Ovary (tissue), 9 donors: Measurements from ENCODE around the gene LAMA2. TPM values are rescaled to one million over a fixed set of nuclear protein-coding genes. Genes with fewer than 3 reads are reported as not detected.

Source experiments
- DNase-seq, 5 donors: peaks; one replicate each; pipeline ENCODE4 v3.0.0-alpha.2; 2019 to 2020
- H3K27ac ChIP-seq, 2 donors: fragments of 200-600 bp; one replicate each; pipeline versions ENCODE4 v1.5.1 to v1.8.0; 2019 to 2022
- H3K27me3 ChIP-seq: fragments of 200-600 bp; one replicate; pipeline ENCODE4 v1.8.0; 2022
- H3K36me3 ChIP-seq: fragments of 200-600 bp; sonication (generic); one replicate; pipeline ENCODE4 v1.5.1; 2019
- H3K4me1 ChIP-seq: one replicate; pipeline ENCODE4 v1.8.1; 2013; ENCODE audit warnings: mild to moderate bottlenecking, moderate library complexity; ENCODE audit not compliant: insufficient read depth
- H3K4me3 ChIP-seq: fragments of 200-600 bp; sonication (generic); one replicate; pipeline ENCODE4 v1.5.1; 2017
- H3K9me3 ChIP-seq, 2 donors: fragments of 200-600 bp in 1 of 2; sonication (generic) in 1 of 2; one replicate each; pipeline versions ENCODE4 v1.5.1 to v1.8.1; 2013 to 2019; ENCODE audit warnings: mild to moderate bottlenecking in 1 of 2, moderate library complexity in 1 of 2
- EP300 ChIP-seq: sonication (generic); formaldehyde crosslinking; IDR thresholded peaks from one replicate; pipeline ENCODE4 v1.6.1; 2017; ENCODE audit warnings: antibody characterized with exemption
- POLR2A ChIP-seq: fragments of 450-650 bp; IDR thresholded peaks from one replicate; pipeline ENCODE4 v1.6.1; 2017; ENCODE audit warnings: antibody characterized with exemption, mild to moderate bottlenecking, moderate library complexity
- WGBS, 3 donors: extraction: QIAGEN DNeasy Blood & Tissue Kit in 1 of 3; methylation state at CpG; one replicate each; pipeline versions ENCODE4 v1.1.5 to v1.1.7; 2013 to 2017; 5-methylcytosine and 5-hydroxymethylcytosine counted together
- intact Hi-C, 4 donors: fragments of 100-400 bp; cut with DNase I; formaldehyde crosslinking; loops; one replicate each; pipeline versions ENCODE4 v1.11.0 to v1.15.1; 2022 to 2023
- polyA plus RNA-seq, 2 donors: library from polyadenylated mRNA; stranded (reverse); fragments of 200-250 nt in 1 of 2; fragments of 350-450 nt in 1 of 2; fragmentation: Illumina TruSeq in 1 of 2; extraction: RNeasy Lipid Tissue Mini Kit (QIAGEN cat#74804) in 1 of 2; gene quantifications; one replicate each; pipeline ENCODE4 v1.2.3, GENCODE V29; 2013 to 2014
- total RNA-seq, 7 donors: library from RNA; depleted of rRNA in 2 of 7; stranded (reverse); fragments of >200 nt in 2 of 7; fragmentation: NEBNext Ultra II Directional in 3 of 7; extraction: Animal tissue kit (Norgen Biotek cat#: 25700) in 3 of 7; gene quantifications; one replicate each; pipeline versions ENCODE4 v1.1.0 to v1.2.4, GENCODE V29; 2016 to 2023
- TF ChIP-seq, protein P1 (sequence below), 3 donors: fragments of 450-650 bp in 2 of 3; fragments of 200-600 bp in 1 of 3; IDR thresholded peaks; one replicate each; pipeline versions ENCODE4 v1.5.1 to v1.8.0; 2016 to 2022; ENCODE audit warnings: antibody characterized with exemption in 3 of 3, mild to moderate bottlenecking in 1 of 3
- donor health status: DM: no; HTN: no; CAD: no; lungs with moderate emphysema.
- donor health status: DM: no; HTN: no; CAD: no.
- donor health status: Bipolar disorder and iron deficiency.
- donor health status: DM: yes; HTN: yes; CAD: no.
- donor health status: DM: no; HTN: no; CAD: no.
- donor health status: DM: yes; HTN: yes; CAD: no.

The LAMA2 gene
- total and polyA plus RNA-seq, 9 donors, result 42.5 to 226 (median 121) TPM

DNA sequence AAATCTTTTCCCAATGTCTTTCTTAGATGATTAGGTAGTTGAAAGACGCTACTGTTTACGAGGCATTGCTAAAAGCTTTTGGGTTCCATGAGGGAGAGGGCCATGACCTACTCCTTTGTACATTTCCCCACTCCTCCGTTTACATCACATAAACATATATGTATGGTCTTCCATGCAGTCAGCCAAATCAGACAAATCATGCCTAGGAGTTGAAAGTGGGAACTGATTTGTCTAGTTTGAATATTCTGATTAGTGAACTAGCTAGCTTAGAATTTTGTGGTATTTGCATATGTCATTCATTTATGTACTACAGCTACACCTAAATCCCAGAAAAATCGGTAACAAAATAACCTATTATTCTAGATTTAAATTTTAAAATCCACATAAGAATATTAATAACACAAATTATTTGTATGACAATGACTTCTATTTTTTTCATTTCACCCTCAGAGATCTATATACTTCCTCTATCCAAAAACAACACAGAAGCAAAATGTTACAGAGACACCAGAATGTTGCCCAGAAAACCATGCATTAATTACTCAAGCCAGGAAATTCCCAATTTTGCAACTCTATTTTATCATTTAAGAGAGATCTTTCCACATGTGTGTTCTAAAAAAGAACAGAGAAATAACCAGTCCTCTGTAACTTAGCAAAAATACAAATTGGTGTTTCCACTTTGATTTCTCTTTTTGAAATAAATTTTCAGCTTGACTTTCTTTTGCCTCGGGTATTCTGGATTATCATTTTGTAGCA, 231.9 kb downstream of the LAMA2 start:
- Histone ChIP-seq H3K27me3 (no peaks in the 10 kb centered on the region), H3K36me3 (no peaks in the 10 kb centered on the region), H3K27ac (no peak overlapping the region), H3K4me3 (no peak overlapping the region), H3K9me3 (no peaks in the 10 kb centered on the region), H3K4me1 (peaks cover 9% of the 10 kb centered on the region)
- intact Hi-C loops, result no loop called here
- TF ChIP-seq POLR2A, result no peak
- TF ChIP-seq, protein P1, sequence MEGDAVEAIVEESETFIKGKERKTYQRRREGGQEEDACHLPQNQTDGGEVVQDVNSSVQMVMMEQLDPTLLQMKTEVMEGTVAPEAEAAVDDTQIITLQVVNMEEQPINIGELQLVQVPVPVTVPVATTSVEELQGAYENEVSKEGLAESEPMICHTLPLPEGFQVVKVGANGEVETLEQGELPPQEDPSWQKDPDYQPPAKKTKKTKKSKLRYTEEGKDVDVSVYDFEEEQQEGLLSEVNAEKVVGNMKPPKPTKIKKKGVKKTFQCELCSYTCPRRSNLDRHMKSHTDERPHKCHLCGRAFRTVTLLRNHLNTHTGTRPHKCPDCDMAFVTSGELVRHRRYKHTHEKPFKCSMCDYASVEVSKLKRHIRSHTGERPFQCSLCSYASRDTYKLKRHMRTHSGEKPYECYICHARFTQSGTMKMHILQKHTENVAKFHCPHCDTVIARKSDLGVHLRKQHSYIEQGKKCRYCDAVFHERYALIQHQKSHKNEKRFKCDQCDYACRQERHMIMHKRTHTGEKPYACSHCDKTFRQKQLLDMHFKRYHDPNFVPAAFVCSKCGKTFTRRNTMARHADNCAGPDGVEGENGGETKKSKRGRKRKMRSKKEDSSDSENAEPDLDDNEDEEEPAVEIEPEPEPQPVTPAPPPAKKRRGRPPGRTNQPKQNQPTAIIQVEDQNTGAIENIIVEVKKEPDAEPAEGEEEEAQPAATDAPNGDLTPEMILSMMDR (IDR thresholded peaks at IDR 0.05), result no peak
- TF ChIP-seq EP300, result no peak
- 76 to 83% (median 77%) methylated on average over 5 of the region's 5 CpGs for WGBS, 3 donors
- DNase-seq, result no peak

DNA sequence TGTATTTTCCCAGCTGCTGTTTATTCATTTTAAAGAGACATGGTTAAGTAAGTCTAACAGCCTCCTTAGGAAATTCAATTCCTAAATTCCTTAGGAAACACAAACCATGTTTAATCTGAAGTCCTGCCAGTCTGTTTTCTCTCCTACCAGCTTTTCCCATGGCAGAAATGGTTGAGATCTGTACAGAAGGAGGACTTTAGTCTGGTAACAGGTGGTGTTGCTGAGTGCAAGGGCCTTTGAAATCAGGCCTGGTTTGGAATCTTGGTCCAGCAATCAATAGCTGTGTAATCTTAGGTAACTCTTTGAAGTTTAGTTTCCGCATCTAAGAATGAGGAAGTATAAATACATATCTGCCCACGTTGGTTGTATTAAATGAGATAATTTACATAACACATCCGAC, 232.5 kb downstream of the LAMA2 start:
- Histone ChIP-seq H3K9me3 (no peaks in the 10 kb centered on the region), H3K27ac (no peak overlapping the region), H3K36me3 (no peaks in the 10 kb centered on the region), H3K27me3 (no peaks in the 10 kb centered on the region), H3K4me1 (peaks cover 8% of the 10 kb centered on the region), H3K4me3 (no peak overlapping the region)
- WGBS, 3 donors, result 46 to 76% (median 56%) methylated on average over 3 of the region's 3 CpGs
- intact Hi-C loops, result no loop called here
- TF ChIP-seq EP300 (no peak), POLR2A (no peak)
- TF ChIP-seq, protein P1 (IDR thresholded peaks at IDR 0.05), result no peak
- DNase-seq, result no peak

DNA sequence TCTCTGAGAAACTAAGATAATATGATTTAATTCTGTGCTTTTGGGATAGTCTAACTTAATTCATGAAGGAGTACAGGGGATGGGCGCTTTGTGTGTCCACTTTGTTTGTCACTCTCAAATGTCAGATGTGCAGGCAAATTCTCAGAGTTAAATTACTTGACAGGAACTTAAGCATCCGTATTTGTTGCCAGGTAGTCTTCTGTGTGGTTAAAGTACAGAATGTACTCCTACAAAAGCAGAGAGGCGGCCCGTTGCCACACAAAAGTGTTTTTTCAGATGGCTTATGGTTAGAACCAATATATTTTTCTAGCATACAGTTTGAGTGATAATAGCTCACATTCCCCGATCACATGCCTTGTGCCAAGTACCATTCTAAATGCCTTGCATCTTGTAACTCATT, 234.4 kb downstream of the LAMA2 start:
- Histone ChIP-seq H3K27ac (no peak overlapping the region), H3K4me1 (peaks cover 8% of the 10 kb centered on the region)

DNA sequence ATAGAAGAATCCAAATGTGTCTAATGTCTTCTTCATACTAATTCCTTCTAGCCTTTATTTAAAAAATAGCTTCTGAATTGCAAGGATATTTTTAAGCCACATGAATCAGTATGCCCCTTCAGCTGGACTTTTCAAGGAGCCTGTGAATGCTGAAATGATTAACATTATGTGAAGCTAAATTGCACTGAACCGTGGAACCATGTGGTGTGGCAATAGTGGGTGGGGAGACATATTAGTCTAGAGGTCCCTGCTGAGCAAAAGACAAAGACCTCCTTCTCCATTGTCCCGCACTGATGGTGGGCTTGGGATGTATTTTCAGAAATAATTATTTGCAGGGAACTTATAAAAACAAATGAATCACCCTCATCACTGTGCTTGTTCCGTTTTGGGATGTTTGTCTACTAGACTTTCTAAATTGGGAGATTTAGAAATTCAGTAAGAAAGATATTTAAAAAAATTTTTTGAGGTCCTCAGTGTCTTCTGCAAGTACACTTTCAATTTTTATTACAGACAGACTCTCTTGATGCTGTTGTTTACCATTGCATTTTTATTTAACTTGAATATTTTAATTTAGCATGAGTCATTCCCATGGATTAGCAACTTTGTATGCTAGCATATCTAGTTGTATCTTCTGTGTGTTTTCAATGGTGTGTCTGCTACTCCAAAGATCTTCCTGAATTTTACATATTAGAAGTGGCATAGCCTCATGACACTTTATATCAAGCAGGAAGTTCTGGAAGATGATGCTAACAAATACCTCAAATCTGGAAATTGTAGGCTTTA, 238.1 kb downstream of the LAMA2 start:
- peak overlapping the region in 1 of 2 donors; percentile 9 for H3K27ac ChIP-seq
- peak in 1 of 5 donors; percentile 50 for DNase-seq
- H3K36me3 ChIP-seq, result no peaks in the 10 kb centered on the region
- intact Hi-C loops, result no loop called here
- no peak overlapping the region for H3K4me3 ChIP-seq
- H3K27me3 ChIP-seq, result no peaks in the 10 kb centered on the region
- no peaks in the 10 kb centered on the region for H3K9me3 ChIP-seq
- no peaks in the 10 kb centered on the region for H3K4me1 ChIP-seq
- WGBS, 3 donors, result 15 to 38% (median 29%) methylated on average over 3 of the region's 3 CpGs
- TF ChIP-seq, protein P1 (IDR thresholded peaks at IDR 0.05), result no peak
- TF ChIP-seq EP300, result no peak
- no peak for TF ChIP-seq POLR2A

More for the DNA sequence above, 234.4 kb downstream of the LAMA2 start:
- DNase-seq, result no peak
- no peaks in the 10 kb centered on the region for H3K36me3 ChIP-seq
- no peaks in the 10 kb centered on the region for H3K27me3 ChIP-seq
- no peaks in the 10 kb centered on the region for H3K9me3 ChIP-seq
- TF ChIP-seq POLR2A (no peak), EP300 (no peak)
- TF ChIP-seq, protein P1 (IDR thresholded peaks at IDR 0.05), result no peak
- H3K4me3 ChIP-seq, result no peak overlapping the region
- WGBS, 3 donors, result 81 to 86% (median 82%) methylated on average over 5 of the region's 5 CpGs
- intact Hi-C loops, result no loop called here
